HepG2 (cell line): Measurements from ENCODE around the gene BLVRA. TPM values are rescaled to one million over a fixed set of nuclear protein-coding genes. Genes with fewer than 3 reads are reported as not detected.

Experiments
- CCAR2 ChIP-seq: fragments of 200-400 bp; formaldehyde crosslinking; optimal IDR thresholded peaks from 2 replicates; pipeline ENCODE3; 2018; ENCODE audit warnings: low read depth, mild to moderate bottlenecking, low read length, moderate library complexity
- EEA1 ChIP-seq: sonication (generic); formaldehyde crosslinking; IDR thresholded peaks from 2 replicates; pipeline ENCODE4 v1.5.1; 2020; ENCODE audit warnings: mild to moderate bottlenecking, missing genetic modification reagents, borderline replicate concordance
- FOXK2 ChIP-seq: fragments of 450-650 bp; IDR thresholded peaks from 2 replicates; pipeline ENCODE4 v1.6.1; 2016
- KDM1A ChIP-seq: IDR thresholded peaks from 2 replicates; pipeline ENCODE4 v1.6.1; 2016; ENCODE audit warnings: missing compliant biosample characterization
- KDM3A ChIP-seq: IDR thresholded peaks from 2 replicates; pipeline ENCODE4 v1.6.1; 2018; ENCODE audit warnings: low read depth, missing compliant biosample characterization
- NR2F1 ChIP-seq, 2 experiments: fragments of 450-650 bp in 1 of 2; formaldehyde crosslinking in 1 of 2; IDR thresholded peaks; 2 replicates each; pipeline versions ENCODE4 v1.5.0 to v1.6.1; 2016 to 2020; ENCODE audit warnings: mild to moderate bottlenecking in 1 of 2, missing compliant biosample characterization in 1 of 2, missing genetic modification reagents in 1 of 2, moderate library complexity in 1 of 2
- ZNF12 ChIP-seq: sonication (generic); formaldehyde crosslinking; IDR thresholded peaks from 2 replicates; pipeline ENCODE4 v1.5.0; 2020; ENCODE audit warnings: missing genetic modification reagents
- ZNF460 ChIP-seq: sonication (generic); formaldehyde crosslinking; IDR thresholded peaks from 2 replicates; pipeline ENCODE4 v1.5.1; 2020; ENCODE audit warnings: missing genetic modification reagents, mild to moderate bottlenecking, borderline replicate concordance
- ZNF775 ChIP-seq: sonication (generic); formaldehyde crosslinking; IDR thresholded peaks from 2 replicates; pipeline ENCODE4 v1.4.0; 2020; ENCODE audit warnings: missing genetic modification reagents, mild to moderate bottlenecking, moderate library complexity, borderline replicate concordance
- polyA plus RNA-seq, 8 experiments: library from polyadenylated mRNA; depleted of rRNA in 3 of 8; stranded (reverse) in 7 of 8; unstranded in 1 of 8; fragments of >200 nt; fragmentation: Illumina TruSeq in 4 of 8; extraction: Trizol in 4 of 8; gene quantifications; 2 replicates each; pipeline versions ENCODE4 v1.2.1 to v1.2.3, GENCODE V29; 2011 to 2016; ENCODE audit warnings: low read depth in 4 of 8, missing spikeins in 1 of 8, mixed read lengths in 1 of 8; ENCODE audit not compliant: insufficient read depth in 1 of 8
- total RNA-seq, 5 experiments: library from RNA; depleted of rRNA; stranded (reverse); fragments of >200 nt; fragmentation: Illumina TruSeq; extraction: Trizol; gene quantifications; 2 replicates each; pipeline ENCODE4 v1.2.3, GENCODE V29; 2016; ENCODE audit warnings: low read depth in 1 of 5
- TF ChIP-seq, protein P1 (sequence below): sonication (generic); formaldehyde crosslinking; IDR thresholded peaks from 2 replicates; pipeline ENCODE4 v1.5.1; 2020; ENCODE audit warnings: mild to moderate bottlenecking, missing genetic modification reagents, moderate library complexity
- TF ChIP-seq, protein P2 (sequence below): sonication (generic); formaldehyde crosslinking; IDR thresholded peaks from 2 replicates; pipeline ENCODE4 v1.8.1; 2023; ENCODE audit warnings: mild to moderate bottlenecking, missing genetic modification reagents, borderline replicate concordance
- TF ChIP-seq, protein P3 (sequence below): sonication (generic); formaldehyde crosslinking; conservative IDR thresholded peaks from 2 replicates; pipeline ENCODE4 v1.4.0; 2020; ENCODE audit warnings: missing genetic modification reagents
- TF ChIP-seq, protein P4 (sequence below): sonication (generic); formaldehyde crosslinking; IDR thresholded peaks from 2 replicates; pipeline ENCODE4 v1.4.0; 2020; ENCODE audit warnings: low read depth, missing genetic modification reagents

BLVRA gene
- total and polyA plus RNA-seq, 2 of the 13 experiments (the other 11 are each of a cell fraction or from before 2014, with no cell fraction given), result 39.2 to 64.2 TPM

DNA sequence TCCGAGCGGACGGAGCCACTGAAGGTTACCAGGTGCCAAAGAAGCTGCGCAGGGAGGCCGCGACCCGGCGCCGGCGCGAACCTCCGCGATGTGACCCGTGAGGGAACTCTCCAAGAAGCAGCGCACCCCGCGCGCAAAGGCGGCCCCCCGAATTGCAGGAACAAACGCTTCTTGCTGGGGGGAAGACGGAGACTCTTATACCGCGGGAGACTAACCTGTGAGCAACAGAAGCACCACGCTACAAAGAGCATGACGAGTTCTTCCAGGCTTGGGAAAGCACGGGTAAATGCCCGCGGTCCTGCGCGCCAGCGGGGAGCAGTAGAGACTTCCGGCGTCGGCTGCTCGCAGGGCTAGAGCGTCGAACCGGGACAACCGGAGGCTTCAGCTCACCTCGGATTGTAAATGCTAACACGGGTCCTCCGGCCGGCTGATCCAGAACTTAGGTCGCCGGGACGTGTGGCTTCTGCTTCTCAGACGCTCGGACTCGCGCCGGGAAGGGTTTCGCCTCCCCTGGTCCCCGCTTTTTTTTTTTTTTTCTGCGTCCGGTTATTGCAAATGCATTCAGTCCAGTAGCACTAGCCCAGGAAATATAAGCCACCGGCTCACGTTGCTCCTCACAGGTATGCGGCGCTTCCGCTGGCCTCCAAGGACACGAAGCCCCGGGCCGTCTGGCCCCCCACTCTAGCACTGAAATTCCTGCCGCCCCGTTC, 29.1 kb upstream of the BLVRA start, which contains the start of gene COA1 (continued):
- TF ChIP-seq, protein P1, sequence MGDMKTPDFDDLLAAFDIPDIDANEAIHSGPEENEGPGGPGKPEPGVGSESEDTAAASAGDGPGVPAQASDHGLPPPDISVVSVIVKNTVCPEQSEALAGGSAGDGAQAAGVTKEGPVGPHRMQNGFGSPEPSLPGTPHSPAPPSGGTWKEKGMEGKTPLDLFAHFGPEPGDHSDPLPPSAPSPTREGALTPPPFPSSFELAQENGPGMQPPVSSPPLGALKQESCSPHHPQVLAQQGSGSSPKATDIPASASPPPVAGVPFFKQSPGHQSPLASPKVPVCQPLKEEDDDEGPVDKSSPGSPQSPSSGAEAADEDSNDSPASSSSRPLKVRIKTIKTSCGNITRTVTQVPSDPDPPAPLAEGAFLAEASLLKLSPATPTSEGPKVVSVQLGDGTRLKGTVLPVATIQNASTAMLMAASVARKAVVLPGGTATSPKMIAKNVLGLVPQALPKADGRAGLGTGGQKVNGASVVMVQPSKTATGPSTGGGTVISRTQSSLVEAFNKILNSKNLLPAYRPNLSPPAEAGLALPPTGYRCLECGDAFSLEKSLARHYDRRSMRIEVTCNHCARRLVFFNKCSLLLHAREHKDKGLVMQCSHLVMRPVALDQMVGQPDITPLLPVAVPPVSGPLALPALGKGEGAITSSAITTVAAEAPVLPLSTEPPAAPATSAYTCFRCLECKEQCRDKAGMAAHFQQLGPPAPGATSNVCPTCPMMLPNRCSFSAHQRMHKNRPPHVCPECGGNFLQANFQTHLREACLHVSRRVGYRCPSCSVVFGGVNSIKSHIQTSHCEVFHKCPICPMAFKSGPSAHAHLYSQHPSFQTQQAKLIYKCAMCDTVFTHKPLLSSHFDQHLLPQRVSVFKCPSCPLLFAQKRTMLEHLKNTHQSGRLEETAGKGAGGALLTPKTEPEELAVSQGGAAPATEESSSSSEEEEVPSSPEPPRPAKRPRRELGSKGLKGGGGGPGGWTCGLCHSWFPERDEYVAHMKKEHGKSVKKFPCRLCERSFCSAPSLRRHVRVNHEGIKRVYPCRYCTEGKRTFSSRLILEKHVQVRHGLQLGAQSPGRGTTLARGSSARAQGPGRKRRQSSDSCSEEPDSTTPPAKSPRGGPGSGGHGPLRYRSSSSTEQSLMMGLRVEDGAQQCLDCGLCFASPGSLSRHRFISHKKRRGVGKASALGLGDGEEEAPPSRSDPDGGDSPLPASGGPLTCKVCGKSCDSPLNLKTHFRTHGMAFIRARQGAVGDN (CRISPR knock-in tag), result peak; percentile 94
- TF ChIP-seq KDM1A (no peak), FOXK2 (no peak), EEA1 (CRISPR knock-in tag) (no peak), ZNF460 (CRISPR knock-in tag) (no peak), CCAR2 (no peak), ZNF775 (CRISPR knock-in tag) (no peak), NR2F1 (CRISPR knock-in tag; IDR thresholded peaks at IDR 0.05) (no peak; a peak in 1 of 4 replicates), ZNF12 (CRISPR knock-in tag) (no peak), KDM3A (peak; percentile 17; the same call in 1 of the 2 replicates)
- TF ChIP-seq, protein P2, sequence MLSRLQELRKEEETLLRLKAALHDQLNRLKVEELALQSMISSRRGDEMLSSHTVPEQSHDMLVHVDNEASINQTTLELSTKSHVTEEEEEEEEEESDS (CRISPR knock-in tag), result no peak
- TF ChIP-seq, protein P3, sequence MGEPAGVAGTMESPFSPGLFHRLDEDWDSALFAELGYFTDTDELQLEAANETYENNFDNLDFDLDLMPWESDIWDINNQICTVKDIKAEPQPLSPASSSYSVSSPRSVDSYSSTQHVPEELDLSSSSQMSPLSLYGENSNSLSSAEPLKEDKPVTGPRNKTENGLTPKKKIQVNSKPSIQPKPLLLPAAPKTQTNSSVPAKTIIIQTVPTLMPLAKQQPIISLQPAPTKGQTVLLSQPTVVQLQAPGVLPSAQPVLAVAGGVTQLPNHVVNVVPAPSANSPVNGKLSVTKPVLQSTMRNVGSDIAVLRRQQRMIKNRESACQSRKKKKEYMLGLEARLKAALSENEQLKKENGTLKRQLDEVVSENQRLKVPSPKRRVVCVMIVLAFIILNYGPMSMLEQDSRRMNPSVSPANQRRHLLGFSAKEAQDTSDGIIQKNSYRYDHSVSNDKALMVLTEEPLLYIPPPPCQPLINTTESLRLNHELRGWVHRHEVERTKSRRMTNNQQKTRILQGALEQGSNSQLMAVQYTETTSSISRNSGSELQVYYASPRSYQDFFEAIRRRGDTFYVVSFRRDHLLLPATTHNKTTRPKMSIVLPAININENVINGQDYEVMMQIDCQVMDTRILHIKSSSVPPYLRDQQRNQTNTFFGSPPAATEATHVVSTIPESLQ, result no peak
- TF ChIP-seq, protein P4, sequence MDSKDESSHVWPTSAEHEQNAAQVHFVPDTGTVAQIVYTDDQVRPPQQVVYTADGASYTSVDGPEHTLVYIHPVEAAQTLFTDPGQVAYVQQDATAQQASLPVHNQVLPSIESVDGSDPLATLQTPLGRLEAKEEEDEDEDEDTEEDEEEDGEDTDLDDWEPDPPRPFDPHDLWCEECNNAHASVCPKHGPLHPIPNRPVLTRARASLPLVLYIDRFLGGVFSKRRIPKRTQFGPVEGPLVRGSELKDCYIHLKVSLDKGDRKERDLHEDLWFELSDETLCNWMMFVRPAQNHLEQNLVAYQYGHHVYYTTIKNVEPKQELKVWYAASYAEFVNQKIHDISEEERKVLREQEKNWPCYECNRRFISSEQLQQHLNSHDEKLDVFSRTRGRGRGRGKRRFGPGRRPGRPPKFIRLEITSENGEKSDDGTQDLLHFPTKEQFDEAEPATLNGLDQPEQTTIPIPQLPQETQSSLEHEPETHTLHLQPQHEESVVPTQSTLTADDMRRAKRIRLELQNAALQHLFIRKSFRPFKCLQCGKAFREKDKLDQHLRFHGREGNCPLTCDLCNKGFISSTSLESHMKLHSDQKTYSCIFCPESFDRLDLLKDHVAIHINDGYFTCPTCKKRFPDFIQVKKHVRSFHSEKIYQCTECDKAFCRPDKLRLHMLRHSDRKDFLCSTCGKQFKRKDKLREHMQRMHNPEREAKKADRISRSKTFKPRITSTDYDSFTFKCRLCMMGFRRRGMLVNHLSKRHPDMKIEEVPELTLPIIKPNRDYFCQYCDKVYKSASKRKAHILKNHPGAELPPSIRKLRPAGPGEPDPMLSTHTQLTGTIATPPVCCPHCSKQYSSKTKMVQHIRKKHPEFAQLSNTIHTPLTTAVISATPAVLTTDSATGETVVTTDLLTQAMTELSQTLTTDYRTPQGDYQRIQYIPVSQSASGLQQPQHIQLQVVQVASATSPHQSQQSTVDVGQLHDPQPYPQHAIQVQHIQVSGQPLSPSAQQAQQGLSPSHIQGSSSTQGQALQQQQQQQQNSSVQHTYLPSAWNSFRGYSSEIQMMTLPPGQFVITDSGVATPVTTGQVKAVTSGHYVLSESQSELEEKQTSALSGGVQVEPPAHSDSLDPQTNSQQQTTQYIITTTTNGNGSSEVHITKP (CRISPR knock-in tag), result no peak
